ENCODE results near the gene MALSU1. TPM values are rescaled to one million over a fixed set of nuclear protein-coding genes. Genes with fewer than 3 reads are reported as not detected.

MALSU1 gene
- total and polyA plus RNA-seq, 2 of the 13 experiments (the other 11 are each of a cell fraction or from before 2014, with no cell fraction given), result 72.0 to 141 TPM

DNA sequence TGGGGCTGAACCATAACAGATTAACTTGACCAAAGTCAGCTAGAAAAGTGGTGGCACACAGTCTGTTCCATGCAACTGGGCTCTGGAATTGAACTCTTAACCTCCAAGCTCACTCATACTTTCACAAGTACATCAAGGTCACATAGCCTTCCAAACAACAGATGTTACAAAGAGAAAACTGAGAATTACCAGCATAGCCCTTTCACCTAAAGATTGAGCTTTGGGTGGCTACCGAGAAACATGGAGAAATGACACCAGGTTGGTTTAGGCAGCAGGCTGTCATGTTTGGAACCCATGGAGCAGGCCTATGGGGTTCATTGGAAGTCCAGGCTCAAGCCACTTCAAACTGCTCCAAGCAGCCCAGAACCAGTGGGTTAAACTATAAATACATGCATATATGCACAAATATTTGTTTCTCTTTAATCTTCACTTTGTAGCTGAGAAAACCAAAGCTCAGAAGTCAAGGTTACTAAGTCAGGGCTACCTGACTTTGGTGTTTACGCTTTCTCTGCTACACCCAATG lies 59.1 kb downstream of the MALSU1 start (continued):
- TF ChIP-seq, protein P1, sequence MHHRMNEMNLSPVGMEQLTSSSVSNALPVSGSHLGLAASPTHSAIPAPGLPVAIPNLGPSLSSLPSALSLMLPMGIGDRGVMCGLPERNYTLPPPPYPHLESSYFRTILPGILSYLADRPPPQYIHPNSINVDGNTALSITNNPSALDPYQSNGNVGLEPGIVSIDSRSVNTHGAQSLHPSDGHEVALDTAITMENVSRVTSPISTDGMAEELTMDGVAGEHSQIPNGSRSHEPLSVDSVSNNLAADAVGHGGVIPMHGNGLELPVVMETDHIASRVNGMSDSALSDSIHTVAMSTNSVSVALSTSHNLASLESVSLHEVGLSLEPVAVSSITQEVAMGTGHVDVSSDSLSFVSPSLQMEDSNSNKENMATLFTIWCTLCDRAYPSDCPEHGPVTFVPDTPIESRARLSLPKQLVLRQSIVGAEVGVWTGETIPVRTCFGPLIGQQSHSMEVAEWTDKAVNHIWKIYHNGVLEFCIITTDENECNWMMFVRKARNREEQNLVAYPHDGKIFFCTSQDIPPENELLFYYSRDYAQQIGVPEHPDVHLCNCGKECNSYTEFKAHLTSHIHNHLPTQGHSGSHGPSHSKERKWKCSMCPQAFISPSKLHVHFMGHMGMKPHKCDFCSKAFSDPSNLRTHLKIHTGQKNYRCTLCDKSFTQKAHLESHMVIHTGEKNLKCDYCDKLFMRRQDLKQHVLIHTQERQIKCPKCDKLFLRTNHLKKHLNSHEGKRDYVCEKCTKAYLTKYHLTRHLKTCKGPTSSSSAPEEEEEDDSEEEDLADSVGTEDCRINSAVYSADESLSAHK (CRISPR knock-in tag; IDR thresholded peaks at IDR 0.05; ENCODE audit: borderline replicate concordance), result no peak
- no peak for TF ChIP-seq ZNF34 (CRISPR knock-in tag; IDR thresholded peaks at IDR 0.05; ENCODE audit: borderline replicate concordance)
- TF ChIP-seq ZNF773 (CRISPR knock-in tag; IDR thresholded peaks at IDR 0.05; ENCODE audit: borderline replicate concordance), result no peak
- peak; percentile 58; the same call in 1 of the 2 replicates for TF ChIP-seq ZNF24 (IDR thresholded peaks at IDR 0.05)
- TF ChIP-seq ATF4 (CRISPR knock-in tag; IDR thresholded peaks at IDR 0.05), result peak in 1 of 2 experiments; percentile 18; a peak in 1 of 4 replicates
- TF ChIP-seq POLR2G (IDR thresholded peaks at IDR 0.05; ENCODE audit: low read depth, low read length), result no peak
- TF ChIP-seq ARID3A (IDR thresholded peaks at IDR 0.05; ENCODE audit: low read depth, low read length), result peak; percentile 53; the same call in 1 of the 2 replicates
- no peak for TF ChIP-seq ZNF121 (CRISPR knock-in tag; IDR thresholded peaks at IDR 0.05)
- TF ChIP-seq ZNF281 (CRISPR knock-in tag; IDR thresholded peaks at IDR 0.05; ENCODE audit: borderline replicate concordance), result no peak
- TF ChIP-seq ZNF740 (CRISPR knock-in tag; IDR thresholded peaks at IDR 0.05), result no peak
- TF ChIP-seq, protein P2, sequence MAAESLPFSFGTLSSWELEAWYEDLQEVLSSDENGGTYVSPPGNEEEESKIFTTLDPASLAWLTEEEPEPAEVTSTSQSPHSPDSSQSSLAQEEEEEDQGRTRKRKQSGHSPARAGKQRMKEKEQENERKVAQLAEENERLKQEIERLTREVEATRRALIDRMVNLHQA (CRISPR knock-in tag; IDR thresholded peaks at IDR 0.05), result no peak
- TF ChIP-seq ZNF44 (CRISPR knock-in tag; IDR thresholded peaks at IDR 0.05), result no peak
- no peak for TF ChIP-seq ZSCAN22 (CRISPR knock-in tag; IDR thresholded peaks at IDR 0.05)
- TF ChIP-seq ZNF124 (CRISPR knock-in tag; IDR thresholded peaks at IDR 0.05), result no peak
- TF ChIP-seq, protein P3, sequence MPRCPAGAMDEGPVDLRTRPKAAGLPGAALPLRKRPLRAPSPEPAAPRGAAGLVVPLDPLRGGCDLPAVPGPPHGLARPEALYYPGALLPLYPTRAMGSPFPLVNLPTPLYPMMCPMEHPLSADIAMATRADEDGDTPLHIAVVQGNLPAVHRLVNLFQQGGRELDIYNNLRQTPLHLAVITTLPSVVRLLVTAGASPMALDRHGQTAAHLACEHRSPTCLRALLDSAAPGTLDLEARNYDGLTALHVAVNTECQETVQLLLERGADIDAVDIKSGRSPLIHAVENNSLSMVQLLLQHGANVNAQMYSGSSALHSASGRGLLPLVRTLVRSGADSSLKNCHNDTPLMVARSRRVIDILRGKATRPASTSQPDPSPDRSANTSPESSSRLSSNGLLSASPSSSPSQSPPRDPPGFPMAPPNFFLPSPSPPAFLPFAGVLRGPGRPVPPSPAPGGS (CRISPR knock-in tag; IDR thresholded peaks at IDR 0.05), result no peak
- TF ChIP-seq ZNF780A (CRISPR knock-in tag; IDR thresholded peaks at IDR 0.05), result no peak
